HG02885 (cell line): ENCODE measurements around the gene MPHOSPH10.
"Not testable (repeated sequence)": the region's sequence is repeated elsewhere in the genome, so short reads cannot be mapped to it uniquely, and the experiment has no call there.

Experiments
- ATAC-seq: cut with Tn5 transposase; IDR thresholded peaks from one replicate; pipeline ENCODE4 v1.9.1; 2021; ENCODE audit warnings: mild to moderate bottlenecking; ENCODE audit not compliant: unreplicated experiment, poor library complexity

Gene MPHOSPH10

DNA sequence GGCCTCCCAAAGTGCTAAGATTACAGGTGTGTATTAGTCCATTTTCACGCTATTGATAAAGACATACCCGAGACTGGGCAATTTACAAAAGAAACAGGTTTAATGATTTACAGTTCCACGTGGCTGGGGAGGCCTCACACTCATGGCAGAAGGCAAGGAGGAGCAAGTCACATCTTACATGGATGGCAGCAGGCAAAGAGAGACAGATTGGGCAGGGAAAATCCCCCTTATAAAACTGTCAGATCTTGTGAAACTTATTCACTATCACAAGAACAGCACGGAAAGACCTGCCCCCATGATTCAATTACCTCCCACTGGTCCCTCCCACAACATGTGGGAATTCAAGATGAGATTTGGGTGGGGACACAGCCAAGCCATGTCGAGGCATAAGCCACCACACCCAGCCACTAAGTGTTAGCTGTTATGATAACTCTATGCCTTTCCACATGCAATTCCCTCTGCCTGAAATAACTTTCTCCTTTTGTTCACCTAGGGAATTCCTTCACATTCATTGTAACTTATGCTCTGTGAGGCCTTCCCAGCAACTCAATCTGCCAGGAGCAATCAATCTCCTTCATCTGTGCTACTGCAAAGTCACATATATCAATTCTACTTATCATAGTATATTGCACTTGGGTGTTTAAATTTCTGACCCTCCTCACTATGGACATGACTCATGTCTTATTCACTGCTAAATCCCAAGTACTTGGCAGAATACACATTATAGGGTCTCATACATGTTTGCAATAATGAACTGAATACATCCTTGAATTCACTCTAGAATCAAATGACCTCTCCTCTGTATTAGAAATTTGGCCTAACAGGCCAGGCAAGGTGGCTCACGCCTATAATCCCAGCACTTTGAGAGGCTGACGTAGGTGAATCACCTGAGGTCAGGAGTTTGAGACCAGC lies 7.8 kb upstream of the MPHOSPH10 start:
- no peak for ATAC-seq

DNA sequence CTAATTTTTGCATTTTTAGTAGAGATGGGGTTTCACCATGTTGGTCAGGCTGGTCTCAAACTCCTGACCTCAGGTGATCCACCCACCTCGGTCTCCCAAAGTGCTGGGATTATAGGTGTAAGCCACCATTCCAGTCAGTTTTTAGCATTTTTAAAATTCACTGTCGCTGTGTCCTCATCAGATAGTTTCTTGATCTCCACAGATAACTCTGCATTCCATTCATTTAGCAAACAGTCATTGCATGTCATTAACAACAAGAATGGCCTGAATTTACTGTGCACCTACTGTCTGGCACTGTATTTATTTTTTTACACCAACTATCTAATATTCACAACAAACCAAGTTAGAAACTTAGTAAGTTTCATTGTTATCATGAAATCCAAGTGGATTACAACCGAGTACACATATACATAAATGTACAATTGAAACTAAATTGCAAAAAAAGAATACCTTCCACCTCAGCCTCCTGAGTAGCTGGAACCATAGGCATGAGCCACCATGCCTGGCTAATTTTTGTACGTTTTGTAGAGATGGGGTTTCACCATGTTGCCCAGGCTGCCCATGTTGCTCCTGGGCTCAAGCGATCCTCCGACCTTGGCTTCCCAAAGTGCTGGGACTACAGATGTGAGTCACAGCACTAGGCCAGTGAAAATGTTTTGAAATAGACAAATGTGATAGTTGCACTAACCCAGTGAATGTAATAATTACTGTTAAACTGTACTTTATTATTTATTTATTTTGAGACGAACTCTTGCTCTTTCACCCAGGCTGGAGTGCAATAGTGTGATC lies 4.7 kb upstream of the MPHOSPH10 start:
- no peak for ATAC-seq

GRCh38 chr2:71126957-71127356 lies 3.5 kb upstream of the MPHOSPH10 start:
- no peak for ATAC-seq

- ATAC-seq, result peak; percentile 1
Measured at GRCh38 chr2:71129114-71129901, 1.1 kb upstream of the MPHOSPH10 start.

GRCh38 chr2:71129902-71130151 lies 607 bp upstream of the MPHOSPH10 start:
- peak; percentile 48 for ATAC-seq

DNA sequence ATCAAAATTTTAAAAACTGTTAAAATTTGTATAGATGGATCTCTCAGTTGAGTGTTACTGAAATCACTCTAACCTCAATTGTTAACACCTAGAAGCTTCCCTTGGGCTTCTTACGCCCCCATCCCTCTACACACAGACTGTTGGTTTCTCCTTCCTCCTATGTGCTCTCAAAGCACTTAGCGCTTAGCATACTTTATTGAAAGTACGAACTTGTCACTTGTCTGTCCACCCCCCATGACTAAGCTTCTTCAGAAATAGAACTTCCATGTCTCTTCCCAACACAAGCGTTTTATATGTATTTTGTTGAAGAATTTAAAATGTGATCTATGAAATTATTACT lies 441 bp downstream of the MPHOSPH10 start:
- peak; percentile 30 for ATAC-seq

DNA sequence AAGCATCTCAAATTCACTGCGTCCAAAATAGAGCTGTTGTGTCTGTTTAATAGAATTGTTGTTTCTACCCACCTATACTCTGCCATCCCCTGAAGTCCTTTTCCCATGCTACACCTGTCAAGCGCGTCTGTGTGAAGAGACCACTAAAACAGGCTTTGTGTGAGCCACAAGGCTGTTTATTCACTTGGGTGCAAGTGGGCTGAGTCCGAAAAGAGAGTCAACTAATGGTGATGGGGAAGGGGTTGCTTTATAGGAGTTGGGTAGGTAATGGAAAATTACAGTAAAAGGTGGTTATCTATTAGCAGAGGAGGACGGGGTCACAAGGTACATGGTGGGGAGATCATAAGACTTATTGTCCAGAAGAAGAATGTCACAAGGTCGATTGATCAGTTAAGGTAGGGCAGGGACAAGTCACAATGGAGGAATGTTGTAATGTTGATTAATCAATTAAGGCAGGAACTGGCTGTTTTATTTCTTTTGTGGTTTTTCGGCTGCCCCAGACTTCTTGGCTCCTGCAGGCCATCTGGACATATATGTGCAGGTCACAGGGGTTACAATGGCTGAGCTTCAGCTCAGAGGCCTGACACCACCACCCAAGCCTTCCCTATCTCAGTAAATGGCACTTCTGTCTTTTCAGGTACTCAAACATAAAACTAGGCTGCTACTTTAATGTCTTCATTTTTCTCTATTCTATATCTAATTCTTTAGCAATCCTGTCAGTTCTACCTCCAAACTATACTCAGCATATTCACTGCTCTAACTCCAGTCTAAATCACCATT lies 1.1 kb downstream of the MPHOSPH10 start:
- ATAC-seq, result not testable (repeated sequence)

DNA sequence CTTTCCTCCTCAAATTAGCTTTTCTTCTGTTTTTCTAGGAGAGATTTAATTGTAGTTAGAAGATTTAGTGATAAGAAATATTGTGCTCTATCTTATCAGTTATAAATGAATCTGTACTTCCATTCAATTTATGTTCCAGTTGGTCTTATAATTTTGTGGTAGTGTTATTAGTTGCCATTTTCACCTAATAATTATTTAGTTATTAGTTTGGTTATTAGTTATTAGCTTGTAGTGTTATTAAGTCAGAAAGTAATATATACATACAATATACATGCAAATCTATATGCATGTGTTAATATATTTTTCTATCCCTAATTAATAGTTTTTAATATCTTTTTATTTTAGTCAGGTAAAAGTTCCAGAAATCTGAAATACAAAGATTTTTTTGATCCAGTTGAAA lies 3.2 kb downstream of the MPHOSPH10 start:
- no peak for ATAC-seq

DNA sequence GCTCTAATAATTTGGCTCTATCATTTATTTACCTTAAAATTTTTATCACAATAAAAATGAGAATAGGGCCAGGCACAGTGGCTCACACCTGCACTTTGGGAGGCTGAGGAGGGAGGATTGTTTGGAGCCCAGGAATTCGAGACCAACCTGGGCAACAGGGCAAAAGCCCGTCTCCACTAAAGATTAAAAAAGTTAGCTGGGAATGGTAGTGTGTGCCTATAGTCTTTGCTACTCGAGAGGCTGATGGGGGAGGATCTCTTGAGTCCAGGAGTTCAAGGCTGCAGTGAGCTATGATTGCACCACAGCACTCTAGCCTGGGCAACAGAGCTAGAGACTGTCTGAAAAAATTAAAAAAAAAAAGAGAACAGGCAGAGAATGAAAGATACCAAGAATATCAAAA lies 5.7 kb downstream of the MPHOSPH10 start:
- no peak for ATAC-seq

GRCh38 chr2:71143782-71144181 lies 13.3 kb downstream of the MPHOSPH10 start:
- no peak for ATAC-seq

- ATAC-seq, result no peak
Measured at GRCh38 chr2:71148506-71149063, 18.2 kb downstream of the MPHOSPH10 start.

DNA sequence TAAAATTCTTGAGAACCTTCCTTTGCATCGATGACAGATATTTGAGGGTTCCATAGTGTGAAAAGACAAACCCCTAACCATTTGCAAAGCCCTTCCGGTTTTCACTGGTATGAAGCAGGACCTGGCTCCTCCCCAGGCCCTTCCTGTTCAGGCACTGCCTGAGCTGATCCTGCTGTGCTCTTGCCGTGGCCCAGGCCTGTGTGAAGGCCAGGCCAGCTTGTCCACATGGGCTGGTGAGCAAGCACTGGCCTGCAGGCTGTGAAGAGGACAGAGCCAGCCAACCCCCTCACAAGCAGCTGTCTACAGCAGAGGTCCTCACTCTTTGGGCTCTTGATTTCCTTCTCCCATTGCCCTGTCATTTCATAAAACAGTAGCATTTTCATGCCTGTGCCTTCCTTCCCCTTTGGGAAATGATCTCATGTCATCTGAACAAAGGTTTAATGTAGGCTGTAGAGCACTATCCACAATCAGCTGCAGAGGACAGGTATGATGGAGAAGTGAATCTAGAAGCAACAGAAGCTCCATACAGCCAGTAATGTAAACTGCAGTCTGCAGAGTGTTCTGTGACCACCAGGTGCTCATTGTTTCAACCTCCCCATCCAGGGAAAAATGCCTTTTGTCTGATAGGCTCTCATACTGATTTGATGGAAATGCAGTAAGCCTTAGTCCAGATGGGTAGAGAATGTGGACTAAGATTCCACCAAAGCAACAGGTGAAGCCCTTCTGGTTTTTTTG lies 19.8 kb downstream of the MPHOSPH10 start:
- no peak for ATAC-seq

- ATAC-seq, result no peak
Measured at GRCh38 chr2:71151620-71152019, 21.2 kb downstream of the MPHOSPH10 start.

GRCh38 chr2:71153585-71154224 lies 23.3 kb downstream of the MPHOSPH10 start:
- ATAC-seq, result no peak

- no peak for ATAC-seq
Measured at GRCh38 chr2:71154279-71154678, 23.8 kb downstream of the MPHOSPH10 start.

GRCh38 chr2:71154798-71155197 lies 24.4 kb downstream of the MPHOSPH10 start:
- peak; percentile 85 for ATAC-seq

DNA sequence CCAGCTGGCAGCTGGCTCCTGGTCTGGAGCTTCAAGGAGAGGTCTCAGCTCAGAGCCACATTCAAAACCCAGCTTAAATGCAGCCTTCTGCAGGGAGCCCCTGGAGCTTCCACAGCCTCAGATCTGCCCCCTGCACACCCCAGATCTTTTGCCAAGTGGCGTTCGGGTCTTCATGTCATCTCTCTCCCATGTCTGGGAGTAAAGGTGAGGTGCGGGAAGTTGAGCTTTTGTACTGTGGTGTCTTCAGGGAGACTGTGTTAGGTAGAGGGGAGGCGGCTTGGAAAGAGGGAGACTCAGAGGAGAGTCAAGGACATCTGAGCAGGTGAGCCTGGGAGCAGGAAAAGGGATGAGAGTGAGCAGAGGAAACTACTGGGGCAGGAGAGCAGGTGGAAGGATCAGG lies 25.4 kb downstream of the MPHOSPH10 start:
- ATAC-seq, result no peak

DNA sequence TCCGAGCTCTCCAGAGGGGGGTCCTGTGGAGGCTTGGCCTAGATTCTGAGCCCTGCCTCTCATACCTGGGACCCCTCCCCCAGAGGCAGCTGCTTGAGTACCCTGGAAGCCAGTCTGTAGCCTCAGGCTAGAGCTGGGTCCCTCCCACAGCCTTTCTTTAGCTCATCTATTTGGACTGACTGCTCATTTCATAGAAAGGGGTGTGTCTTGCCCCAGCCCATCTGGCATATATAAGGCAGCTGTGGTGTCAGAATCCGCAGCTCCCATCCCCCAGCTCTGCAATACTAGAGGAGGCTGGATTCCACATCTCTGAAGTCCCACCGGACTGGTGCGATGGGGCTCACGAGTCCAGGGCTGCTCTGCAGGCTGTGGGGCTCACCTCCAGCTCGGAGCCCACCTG lies 26.1 kb downstream of the MPHOSPH10 start:
- ATAC-seq, result no peak
